Measurements from ENCODE around the gene HTR6.

The HTR6 gene

GRCh38 chr1:19639999-19640362 lies 24.7 kb upstream of the HTR6 start:
- DNase-seq: no peak

- no peak for DNase-seq
These were observed 24.0 kb upstream of the HTR6 start for GRCh38 chr1:19640363-19641316.

- DNase-seq: no peak
These were observed 21.6 kb upstream of the HTR6 start for GRCh38 chr1:19643121-19643520.

- peak; percentile 60 for DNase-seq
These were observed 20.9 kb upstream of the HTR6 start, which contains the start of gene NBL1 for GRCh38 chr1:19643602-19644394. TSS of gene NBL1 (plus strand) at chr1:19644311. CDS start at chr1:19655031, 10,720 bp downstream.

GRCh38 chr1:19644395-19644680 lies 20.3 kb upstream of the HTR6 start:
- DNase-seq: no peak

- peak; percentile 26 for DNase-seq
These were observed 19.8 kb upstream of the HTR6 start for GRCh38 chr1:19644681-19645410.

GRCh38 chr1:19645411-19646251 lies 19.0 kb upstream of the HTR6 start:
- DNase-seq: no peak

- DNase-seq: no peak
These were observed 18.0 kb upstream of the HTR6 start for GRCh38 chr1:19646377-19647319.

- DNase-seq: peak; percentile 18
These were observed 17.0 kb upstream of the HTR6 start for GRCh38 chr1:19647643-19648042.

GRCh38 chr1:19648239-19648638 lies 16.4 kb upstream of the HTR6 start:
- no peak for DNase-seq

GRCh38 chr1:19648689-19649088 lies 16.0 kb upstream of the HTR6 start:
- no peak for DNase-seq

GRCh38 chr1:19650416-19651140 lies 14.1 kb upstream of the HTR6 start:
- no peak for DNase-seq

- DNase-seq: peak; percentile 39
These were observed 13.4 kb upstream of the HTR6 start for GRCh38 chr1:19651141-19651737.

- DNase-seq: no peak
These were observed 10.3 kb upstream of the HTR6 start for GRCh38 chr1:19654386-19654785.

GRCh38 chr1:19654886-19655717 lies 9.6 kb upstream of the HTR6 start:
- no peak for DNase-seq

GRCh38 chr1:19655718-19656080 lies 9.0 kb upstream of the HTR6 start:
- no peak for DNase-seq

GRCh38 chr1:19656134-19656779 lies 8.4 kb upstream of the HTR6 start:
- DNase-seq: no peak

- DNase-seq: no peak
These were observed 7.8 kb upstream of the HTR6 start for GRCh38 chr1:19656780-19657466.

Measured in CD4-positive, alpha-beta T cell treated with Interleukin-4 for 4 hours (primary cell).